Astrocyte of the spinal cord (primary cell): ENCODE measurements around the gene CD52.
A peak's percentile ranks its signal among the peaks of the same experiment; 100 is the strongest.

ENCODE experiments used
- DNase-seq: peaks from one replicate; pipeline ENCODE4 v3.0.0; 2011; ENCODE audit warnings: low read depth, low spot score
- H3K4me3 ChIP-seq: 2 replicates; pipeline ENCODE4 v1.5.1; 2011; ENCODE audit warnings: low read depth, mild to moderate bottlenecking, low read length, moderate library complexity
- in situ Hi-C: cut with HindIII; loops from 2 replicates; pipeline ENCODE4 v1.10.0; 2017; ENCODE audit warnings: low sequenced_read_pairs
- TF ChIP-seq, protein P1 (sequence below): IDR thresholded peaks from 2 replicates; pipeline ENCODE4 v1.5.1; 2012; ENCODE audit warnings: low read depth, mild to moderate bottlenecking, low read length, inconsistent platforms

The CD52 gene

DNA sequence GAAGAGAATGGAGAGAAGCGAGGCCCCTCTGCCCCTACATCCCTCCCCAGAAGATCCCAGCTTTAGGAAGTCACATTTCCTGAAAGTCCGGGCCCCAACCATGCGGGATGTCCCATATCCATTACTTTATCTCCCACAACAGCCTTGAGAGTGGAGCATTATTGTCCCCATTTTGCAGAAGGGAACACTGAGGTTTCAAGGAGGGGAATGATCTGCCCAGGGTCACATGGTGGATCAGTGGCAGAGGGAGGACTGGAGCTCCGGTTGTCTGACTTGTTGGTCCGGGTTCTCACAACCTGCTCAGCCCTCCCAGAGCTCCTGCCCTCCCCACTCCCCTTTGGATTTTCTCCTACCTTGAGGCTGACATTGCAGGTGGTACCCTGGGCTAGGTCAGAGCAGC is 38.3 kb downstream of the CD52 start:
- in situ Hi-C loops = no loop called here
- TF ChIP-seq, protein P1, sequence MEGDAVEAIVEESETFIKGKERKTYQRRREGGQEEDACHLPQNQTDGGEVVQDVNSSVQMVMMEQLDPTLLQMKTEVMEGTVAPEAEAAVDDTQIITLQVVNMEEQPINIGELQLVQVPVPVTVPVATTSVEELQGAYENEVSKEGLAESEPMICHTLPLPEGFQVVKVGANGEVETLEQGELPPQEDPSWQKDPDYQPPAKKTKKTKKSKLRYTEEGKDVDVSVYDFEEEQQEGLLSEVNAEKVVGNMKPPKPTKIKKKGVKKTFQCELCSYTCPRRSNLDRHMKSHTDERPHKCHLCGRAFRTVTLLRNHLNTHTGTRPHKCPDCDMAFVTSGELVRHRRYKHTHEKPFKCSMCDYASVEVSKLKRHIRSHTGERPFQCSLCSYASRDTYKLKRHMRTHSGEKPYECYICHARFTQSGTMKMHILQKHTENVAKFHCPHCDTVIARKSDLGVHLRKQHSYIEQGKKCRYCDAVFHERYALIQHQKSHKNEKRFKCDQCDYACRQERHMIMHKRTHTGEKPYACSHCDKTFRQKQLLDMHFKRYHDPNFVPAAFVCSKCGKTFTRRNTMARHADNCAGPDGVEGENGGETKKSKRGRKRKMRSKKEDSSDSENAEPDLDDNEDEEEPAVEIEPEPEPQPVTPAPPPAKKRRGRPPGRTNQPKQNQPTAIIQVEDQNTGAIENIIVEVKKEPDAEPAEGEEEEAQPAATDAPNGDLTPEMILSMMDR = no peak
- H3K4me3 ChIP-seq = no peak overlapping the region
- no peak for DNase-seq

DNA sequence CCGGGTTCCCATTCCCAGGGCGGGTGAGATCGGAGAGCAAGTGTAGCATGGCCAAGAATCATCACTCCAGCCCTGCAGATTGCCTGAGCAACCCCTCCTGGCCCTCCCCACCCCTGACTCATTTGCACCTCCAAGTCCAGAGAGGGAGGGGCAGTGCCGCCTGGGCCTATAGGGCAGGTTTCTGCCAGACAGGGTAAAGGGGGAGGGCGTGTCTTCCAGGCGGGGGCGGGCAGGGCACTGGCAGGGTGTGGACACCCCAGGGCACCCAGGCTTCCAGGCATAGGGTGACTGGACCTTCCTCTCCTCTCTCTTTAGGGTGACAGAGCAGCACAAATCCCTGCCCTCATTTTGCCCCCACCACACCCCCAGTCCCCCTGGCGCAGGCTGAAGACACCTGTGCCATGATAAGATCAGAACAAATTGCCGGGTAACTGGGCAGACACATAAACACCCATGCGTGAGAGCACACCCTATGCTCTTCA is 39.4 kb downstream of the CD52 start:
- no peak overlapping the region for H3K4me3 ChIP-seq
- TF ChIP-seq, protein P1 = no peak
- in situ Hi-C loops = no loop called here
- no peak for DNase-seq

DNA sequence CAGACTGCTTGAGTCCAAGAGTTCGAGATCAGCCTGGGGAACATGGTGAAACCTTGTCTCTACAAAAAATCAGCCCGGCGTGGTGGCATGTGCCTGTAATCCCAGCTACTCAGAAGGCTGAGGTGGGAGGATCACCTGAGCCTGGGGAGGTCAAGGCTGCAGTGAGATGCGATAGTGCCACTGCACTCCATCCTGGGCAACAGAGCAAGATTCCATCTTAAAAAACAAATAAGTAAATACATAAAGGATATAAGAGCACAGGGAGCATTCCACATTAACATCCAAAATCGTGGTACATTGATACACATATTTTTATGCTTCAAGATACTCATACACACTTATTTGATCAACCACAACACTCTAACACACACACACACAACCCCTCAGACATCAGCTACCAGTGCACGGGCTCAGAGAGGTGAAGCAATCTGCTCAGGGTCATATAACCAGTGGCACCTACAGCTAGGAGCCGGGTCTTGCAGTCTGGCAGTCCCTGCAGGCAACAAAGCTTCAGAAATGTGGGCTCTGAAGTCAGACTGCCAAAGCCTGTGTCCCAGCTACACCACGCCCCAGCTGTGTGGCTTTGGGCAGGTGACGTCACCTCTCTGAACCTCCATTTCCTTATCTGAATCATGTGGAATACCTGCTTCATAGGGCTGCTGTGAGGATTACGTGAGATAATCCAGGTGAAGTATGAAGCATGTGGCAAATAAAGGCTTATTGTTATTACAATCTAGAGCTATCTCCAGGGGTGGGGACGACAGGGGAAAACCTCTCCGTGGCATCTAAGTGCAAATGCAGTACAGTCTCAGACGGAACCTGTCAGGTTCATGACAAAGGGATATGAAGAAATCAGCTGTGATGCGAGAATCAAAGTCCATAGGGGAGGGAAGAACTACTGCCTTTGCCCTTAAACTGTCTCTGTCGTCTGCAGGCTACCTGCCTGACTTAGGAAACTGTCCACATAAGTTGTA is 40.9 kb downstream of the CD52 start:
- in situ Hi-C loops = no loop called here
- H3K4me3 ChIP-seq = no peak overlapping the region
- TF ChIP-seq, protein P1 = no peak
- no peak for DNase-seq

DNA sequence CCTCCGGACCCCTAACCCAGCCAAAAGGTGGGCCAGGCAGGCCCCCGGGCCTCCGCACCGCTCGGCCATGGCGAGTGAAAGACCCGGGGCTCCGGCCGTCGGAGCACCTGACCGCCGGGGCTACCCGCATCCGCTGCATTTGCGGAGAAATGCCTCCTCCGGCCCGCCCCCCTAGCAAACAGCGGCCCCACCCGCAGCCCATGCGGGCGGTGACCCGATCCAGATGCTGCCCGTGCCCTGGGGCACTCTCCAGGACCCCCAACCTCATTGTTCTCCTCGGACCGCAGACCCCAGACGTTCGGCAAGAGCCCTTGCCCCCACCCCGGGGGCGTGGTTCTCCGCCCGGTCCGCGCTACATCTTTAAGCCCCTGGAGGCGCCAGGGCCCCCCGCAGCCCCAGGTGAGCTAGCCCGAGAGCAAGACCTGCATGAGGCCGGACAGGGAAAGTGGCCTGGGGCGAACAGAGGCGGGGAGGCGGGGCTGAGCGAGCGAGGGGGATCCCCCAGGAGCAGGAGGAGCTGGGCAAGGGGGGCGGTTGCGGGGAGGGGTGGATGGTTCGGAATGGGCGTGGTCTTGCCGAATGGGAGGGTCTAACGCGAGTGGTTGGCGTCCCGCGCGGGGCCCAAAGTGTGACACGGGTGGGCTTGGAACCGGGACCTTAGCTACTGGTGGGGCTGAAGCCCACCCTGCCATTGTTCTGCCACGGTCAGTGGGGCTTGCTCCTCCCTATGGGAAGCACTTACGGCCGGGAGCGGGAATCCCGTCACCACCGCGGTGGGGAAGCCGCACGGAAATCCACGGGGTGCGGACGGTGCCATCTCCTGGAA is 42.4 kb downstream of the CD52 start:
- TF ChIP-seq, protein P1 = no peak
- in situ Hi-C loops = no loop called here
- H3K4me3 ChIP-seq = peak overlapping the region; percentile 18
- DNase-seq = no peak

DNA sequence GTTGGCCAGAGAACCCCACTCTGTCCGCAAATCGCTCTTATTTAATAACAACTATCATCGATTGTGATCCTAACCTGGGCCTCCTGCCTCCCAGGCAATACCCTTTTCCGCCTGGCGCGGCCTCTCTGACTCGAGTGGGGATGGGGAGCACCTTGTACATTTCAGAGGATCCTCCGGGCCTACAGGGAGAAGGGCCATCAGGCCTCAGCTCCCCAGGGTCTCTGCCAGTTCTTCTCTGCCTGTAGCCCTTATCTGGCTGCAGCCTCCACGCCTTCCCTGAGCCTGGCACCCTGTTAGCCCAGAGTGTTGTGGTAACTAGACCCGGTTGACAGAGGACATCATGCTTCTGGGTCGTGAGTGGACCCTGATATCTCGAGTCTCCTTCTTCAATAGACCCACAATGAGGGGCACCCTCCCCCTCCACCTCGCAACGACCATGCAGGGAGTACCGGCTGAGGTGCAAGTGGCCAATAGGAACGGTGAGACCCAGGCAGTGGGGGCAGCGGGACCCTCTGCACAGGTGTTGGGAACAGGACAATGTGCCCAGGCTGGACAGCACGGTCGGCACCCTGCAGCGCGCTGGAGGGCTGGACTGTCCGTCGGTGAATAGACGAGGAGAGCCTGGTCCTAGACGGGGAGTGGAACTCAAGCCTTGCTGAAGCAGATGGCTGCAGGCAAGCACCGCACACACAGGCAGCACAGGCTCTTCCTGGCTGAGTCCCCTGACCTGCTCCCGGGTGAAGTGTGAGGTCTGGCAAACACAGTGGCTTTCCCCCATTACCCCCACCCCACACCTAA is 43.2 kb downstream of the CD52 start:
- TF ChIP-seq, protein P1 = no peak
- in situ Hi-C loops = no loop called here
- H3K4me3 ChIP-seq = no peak overlapping the region
- DNase-seq = no peak
